K562 (cell line): Measurements from ENCODE around the gene CLEC17A. TPM values are rescaled to one million over a fixed set of nuclear protein-coding genes. Genes with fewer than 3 reads are reported as not detected.
A peak's percentile ranks its signal among the peaks of the same experiment; 100 is the strongest.

Source experiments
- ATAC-seq: fragments of 200-7000 bp; cut with Tn5 transposase; 3 replicates; pipeline ENCODE4 v1.9.1; 2020; ENCODE audit warnings: moderate library complexity
- BruUV-seq: library from RNA; stranded (reverse); fragments of 400-500 nt; replicated peaks from 2 replicates; lab custom pipeline; 2021; lab: Mats Ljungman, UMichigan
- CTCF ChIA-PET: fragments of 300-600 bp; formaldehyde crosslinking; extraction: SDS; loops from one replicate; lab custom pipeline; 2021; ENCODE audit warnings: low intra/inter-chr PET ratio; lab: Yijun Ruan, JAX
- POLR2A ChIA-PET: fragments of 300-600, 350-650 bp; sonication (Branson Sonifier 250); formaldehyde crosslinking; extraction: SDS; loops from one replicate; lab custom pipeline; 2021; ENCODE audit warnings: antibody characterized with exemption, inconsistent platforms; lab: Yijun Ruan, JAX
- DNase-seq, 4 experiments: peaks; one replicate each; pipeline versions ENCODE4 v3.0.0 to v3.0.0-alpha.2; 2011 to 2018; ENCODE audit warnings: low spot score in 3 of 4, mixed read lengths in 3 of 4; ENCODE audit errors: extremely low read depth in 1 of 4
- FAIRE-seq: peaks from 2 replicates; lab custom pipeline; 2011; peaks lifted over from hg19 to GRCh38; lab: Jason Lieb, UNC
- H2AFZ ChIP-seq: 2 replicates; pipeline ENCODE4 v1.6.0; 2011; ENCODE audit warnings: low read depth, low read length, control low read depth, inconsistent platforms
- H3K27ac ChIP-seq: fragments of 200-600 bp; 3 replicates; pipeline ENCODE4 v1.8.0; 2011; ENCODE audit warnings: low read depth, mild to moderate bottlenecking, control low read depth, inconsistent platforms, low read length, moderate library complexity, mixed read lengths; ENCODE audit errors: extremely low read depth
- H3K27me3 ChIP-seq, 2 experiments: fragments of 300-600 bp in 1 of 2; 2 replicates in 1 of 2; 3 replicates in 1 of 2; pipeline versions ENCODE4 v1.6.0 to v1.8.0; 2011; ENCODE audit warnings: inconsistent platforms in 2 of 2, low read length in 2 of 2, mild to moderate bottlenecking in 1 of 2, mixed read lengths in 1 of 2, moderate library complexity in 1 of 2; ENCODE audit not compliant: control insufficient read depth in 2 of 2, insufficient read depth in 2 of 2
- H3K36me3 ChIP-seq: fragments of 300-600 bp; 3 replicates; pipeline ENCODE4 v1.8.0; 2011; ENCODE audit warnings: mild to moderate bottlenecking, low read length, inconsistent platforms; ENCODE audit not compliant: control insufficient read depth, insufficient read depth
- H3K4me1 ChIP-seq, 2 experiments: fragments of 200-600 bp in 1 of 2; replicated peaks in 1 of 2; 2 replicates in 1 of 2; 3 replicates in 1 of 2; pipeline versions ENCODE4 v1.5.1 to v1.8.0; 2011; ENCODE audit warnings: inconsistent platforms in 2 of 2, low read length in 2 of 2, mild to moderate bottlenecking in 1 of 2, mixed read lengths in 1 of 2, moderate library complexity in 1 of 2; ENCODE audit not compliant: control insufficient read depth in 2 of 2, insufficient read depth in 2 of 2
- H3K4me2 ChIP-seq: 2 replicates; pipeline ENCODE4 v1.6.1; 2011; ENCODE audit warnings: low read length, control low read depth, inconsistent platforms, mixed read lengths; ENCODE audit not compliant: insufficient read depth
- H3K4me3 ChIP-seq: fragments of 200-600 bp; sonication (generic), shearing (Covaris generic); 2 replicates; pipeline ENCODE4 v1.5.1; 2016; ENCODE audit warnings: control low read depth, inconsistent platforms
- H3K79me2 ChIP-seq: fragments of 200-600 bp; 3 replicates; pipeline ENCODE4 v1.8.0; 2011; ENCODE audit warnings: low read length, inconsistent platforms; ENCODE audit not compliant: control insufficient read depth, insufficient read depth
- H3K9ac ChIP-seq, 2 experiments: 2 replicates each; pipeline versions ENCODE4 v1.6.0 to v1.6.1; 2011; ENCODE audit warnings: low read depth in 2 of 2, low read length in 2 of 2, control low read depth in 1 of 2, inconsistent platforms in 1 of 2, mild to moderate bottlenecking in 1 of 2, mixed read lengths in 1 of 2; ENCODE audit not compliant: insufficient read depth in 1 of 2
- H3K9me1 ChIP-seq: one replicate; pipeline ENCODE4 v1.6.0; 2011; ENCODE audit warnings: inconsistent platforms, mild to moderate bottlenecking, low read length, moderate library complexity; ENCODE audit not compliant: control insufficient read depth, insufficient read depth
- H3K9me3 ChIP-seq: replicated peaks from 2 replicates; pipeline ENCODE4 v1.5.1; 2011; ENCODE audit warnings: low read depth, low read length, inconsistent platforms; ENCODE audit not compliant: control insufficient read depth, insufficient read depth
- H4K20me1 ChIP-seq: replicated peaks from 2 replicates; pipeline ENCODE4 v1.6.1; 2011; ENCODE audit warnings: low read length, inconsistent platforms, mixed read lengths; ENCODE audit not compliant: control insufficient read depth, insufficient read depth
- BCOR ChIP-seq: fragments of 450-650 bp; IDR thresholded peaks from 2 replicates; pipeline ENCODE4 v1.6.1; 2016
- E2F3 ChIP-seq: fragments of 250-450 bp; sonication (Bioruptor Pico); IDR thresholded peaks from 2 replicates; pipeline ENCODE4 v1.4.0; 2020; ENCODE audit warnings: mild to moderate bottlenecking
- ELF1 ChIP-seq: fragments of 200-800 bp; sonication (Bioruptor generic); IDR thresholded peaks from 2 replicates; pipeline ENCODE4 v1.6.1; 2016; ENCODE audit warnings: missing genetic modification characterization, missing compliant biosample characterization
- EP300 ChIP-seq: IDR thresholded peaks from 2 replicates; pipeline ENCODE4 v1.6.1; 2012; ENCODE audit warnings: low read length, improper control_type of control experiment
- KAT7 ChIP-seq: sonication (generic); formaldehyde crosslinking; IDR thresholded peaks from 2 replicates; pipeline ENCODE4 v1.8.0; 2022; ENCODE audit warnings: missing genetic modification reagents, mild to moderate bottlenecking, borderline replicate concordance
- PHF8 ChIP-seq: fragments of 200-600 bp; sonication (generic); IDR thresholded peaks from 2 replicates; pipeline ENCODE4 v1.6.1; 2012; ENCODE audit warnings: mixed run types, mild to moderate bottlenecking, inconsistent platforms, low read length, moderate library complexity, borderline replicate concordance
- RBM25 ChIP-seq: fragments of 200-400 bp; formaldehyde crosslinking; IDR thresholded peaks from 2 replicates; pipeline ENCODE4 v1.6.1; 2018; ENCODE audit warnings: low read length, low read depth, moderate library complexity; ENCODE audit not compliant: severe bottlenecking
- RBM39 ChIP-seq: fragments of 200-400 bp; formaldehyde crosslinking; optimal IDR thresholded peaks from 2 replicates; pipeline ENCODE3; 2018; ENCODE audit warnings: low read depth, low read length
- SMARCB1 ChIP-seq: IDR thresholded peaks from 2 replicates; pipeline ENCODE4 v1.6.1; 2011; ENCODE audit warnings: improper control_type of control experiment, low read depth; ENCODE audit not compliant: insufficient read length
- YY1 ChIP-seq, 3 experiments: IDR thresholded peaks; 2 replicates each; pipeline ENCODE4 v1.6.1; 2011; ENCODE audit warnings: low read length in 2 of 3, mild to moderate bottlenecking in 2 of 3, moderate library complexity in 2 of 3, borderline replicate concordance in 1 of 3, control low read depth in 1 of 3, low read depth in 1 of 3; ENCODE audit not compliant: insufficient read depth in 3 of 3, insufficient replicate concordance in 2 of 3, control insufficient read depth in 1 of 3, insufficient read length in 1 of 3; ENCODE audit errors: extremely low read depth in 1 of 3
- ZNF444 ChIP-seq: fragments of 250-450 bp; sonication (Bioruptor Pico); IDR thresholded peaks from 2 replicates; pipeline ENCODE4 v1.4.0; 2020; ENCODE audit warnings: mild to moderate bottlenecking, moderate library complexity
- ZNF668 ChIP-seq: fragments of 250-450 bp; sonication (Bioruptor Pico); IDR thresholded peaks from 2 replicates; pipeline ENCODE4 v1.8.0; 2022; ENCODE audit warnings: mild to moderate bottlenecking, inconsistent platforms
- ZSCAN29 ChIP-seq: fragments of 450-650 bp; IDR thresholded peaks from 2 replicates; pipeline ENCODE4 v1.6.1; 2017
- WGBS: fragments of 100-300 bp; shearing (Covaris generic); methylation state at CpG from one replicate; pipeline ENCODE4 v1.1.6; 2016; ENCODE audit warnings: low coverage, mixed read lengths; ENCODE audit not compliant: insufficient coverage; ENCODE audit errors: missing lambda C conversion rate; 5-methylcytosine and 5-hydroxymethylcytosine counted together
- in situ Hi-C: fragments of 300-500 bp; cut with MboI; formaldehyde crosslinking; loops from 4 replicates; pipeline ENCODE4 v1.15.0; 2018; ENCODE audit warnings: inconsistent platforms, mixed read lengths
- intact Hi-C: fragments of 100-400 bp; cut with micrococcal nuclease; formaldehyde crosslinking; loops from 2 replicates; pipeline ENCODE4 v1.14.2; 2022
- polyA plus RNA-seq, 8 experiments: library from polyadenylated mRNA; depleted of rRNA in 4 of 8; stranded (reverse) in 5 of 8; unstranded in 3 of 8; fragments of >200 nt; fragmentation: Nextera tagmentation in 2 of 8; fragmentation: Illumina TruSeq in 1 of 8; extraction: Ambion mirVana in 2 of 8; extraction: Trizol in 1 of 8; gene quantifications; 2 replicates each; pipeline versions ENCODE4 v1.2.1 to v1.2.3, GENCODE V29; 2011 to 2014; ENCODE audit warnings: inconsistent platforms in 1 of 8, missing spikeins in 1 of 8
- total RNA-seq, 7 experiments: library from RNA; depleted of rRNA in 6 of 7; stranded (reverse); fragments of >200 nt in 6 of 7; fragmentation: Illumina TruSeq in 2 of 7; extraction: Trizol in 2 of 7; gene quantifications; 2 replicates each; pipeline versions ENCODE4 v1.2.1 to v1.2.3, GENCODE V29; 2011 to 2021; ENCODE audit warnings: low replicate concordance in 1 of 7
- TF ChIP-seq, protein P1 (sequence below): fragments of 250-450 bp; sonication (Bioruptor Pico); IDR thresholded peaks from 2 replicates; pipeline ENCODE4 v1.4.0; 2020; ENCODE audit warnings: mild to moderate bottlenecking
- TF ChIP-seq, protein P2 (sequence below): fragments of 450-650 bp; IDR thresholded peaks from 2 replicates; pipeline ENCODE4 v1.6.1; 2016; ENCODE audit warnings: mild to moderate bottlenecking

Gene CLEC17A
- total and polyA plus RNA-seq, 9 of the 15 experiments (the other 6 are each of a cell fraction or from before 2014, with no cell fraction given), result 0.03 TPM; not detected in 8

DNA sequence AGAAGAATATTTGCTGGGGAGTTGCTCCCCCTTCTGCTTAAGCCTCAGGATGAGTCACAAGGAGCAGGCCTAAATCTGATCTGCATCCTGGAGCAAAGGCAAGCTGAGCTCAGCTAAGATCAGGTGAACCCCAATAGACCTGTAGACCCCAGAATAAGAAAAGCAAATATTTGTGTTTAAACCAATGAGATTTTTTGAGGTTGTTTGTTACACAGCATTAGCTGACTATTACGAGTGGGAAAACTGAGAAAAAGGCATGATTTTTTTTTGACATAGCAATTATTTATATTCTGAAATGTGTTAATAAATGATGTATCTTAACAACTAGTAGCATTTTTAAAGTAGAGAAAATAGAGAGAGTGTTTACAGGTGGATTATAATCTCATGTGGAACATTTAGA is 46.7 kb downstream of the CLEC17A start:
- Histone ChIP-seq H3K79me2 (no peaks in the 10 kb centered on the region), H3K4me2 (no peak overlapping the region), H3K4me1 (no peaks in the 10 kb centered on the region), H4K20me1 (no peaks in the 10 kb centered on the region), H3K9me3 (peaks cover 4% of the 10 kb centered on the region; the same call in 1 of the 2 replicates), H3K4me3 (no peak overlapping the region), H3K9me1 (no peaks in the 10 kb centered on the region), H3K36me3 (no peaks in the 10 kb centered on the region), H2AFZ (no peak overlapping the region), H3K27me3 (peaks cover 4 to 11% of the 10 kb centered on the region in 2 experiments; a peak in 3 of 5 replicates), H3K9ac (no peak overlapping the region), H3K27ac (no peak overlapping the region)
- DNase-seq (no peak), ATAC-seq (no peak), FAIRE-seq (no peak)
- no TSS peak for BruUV-seq
- TF ChIP-seq ZSCAN29 (no peak), BCOR (peak; percentile 64; the same call in 1 of the 2 replicates), ZNF444 (CRISPR knock-in tag) (no peak), SMARCB1 (no peak), KAT7 (CRISPR knock-in tag) (no peak), RBM25 (peak; percentile 48), ZNF668 (CRISPR knock-in tag) (no peak), RBM39 (no peak), PHF8 (no peak), YY1 (IDR thresholded peaks at IDR 0.05; ENCODE audit: borderline replicate concordance in 1 of 3, control insufficient read depth in 1 of 3, extremely low read depth in 1 of 3, insufficient read depth in 3 of 3, insufficient read length in 1 of 3, insufficient replicate concordance in 2 of 3, low read depth in 1 of 3, low read length in 2 of 3) (no peak), E2F3 (CRISPR knock-in tag) (no peak), ELF1 (tag) (no peak), EP300 (no peak)
- TF ChIP-seq, protein P1, sequence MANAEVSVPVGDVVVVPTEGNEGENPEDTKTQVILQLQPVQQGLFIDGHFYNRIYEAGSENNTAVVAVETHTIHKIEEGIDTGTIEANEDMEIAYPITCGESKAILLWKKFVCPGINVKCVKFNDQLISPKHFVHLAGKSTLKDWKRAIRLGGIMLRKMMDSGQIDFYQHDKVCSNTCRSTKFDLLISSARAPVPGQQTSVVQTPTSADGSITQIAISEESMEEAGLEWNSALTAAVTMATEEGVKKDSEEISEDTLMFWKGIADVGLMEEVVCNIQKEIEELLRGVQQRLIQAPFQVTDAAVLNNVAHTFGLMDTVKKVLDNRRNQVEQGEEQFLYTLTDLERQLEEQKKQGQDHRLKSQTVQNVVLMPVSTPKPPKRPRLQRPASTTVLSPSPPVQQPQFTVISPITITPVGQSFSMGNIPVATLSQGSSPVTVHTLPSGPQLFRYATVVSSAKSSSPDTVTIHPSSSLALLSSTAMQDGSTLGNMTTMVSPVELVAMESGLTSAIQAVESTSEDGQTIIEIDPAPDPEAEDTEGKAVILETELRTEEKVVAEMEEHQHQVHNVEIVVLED, result no peak
- TF ChIP-seq, protein P2, sequence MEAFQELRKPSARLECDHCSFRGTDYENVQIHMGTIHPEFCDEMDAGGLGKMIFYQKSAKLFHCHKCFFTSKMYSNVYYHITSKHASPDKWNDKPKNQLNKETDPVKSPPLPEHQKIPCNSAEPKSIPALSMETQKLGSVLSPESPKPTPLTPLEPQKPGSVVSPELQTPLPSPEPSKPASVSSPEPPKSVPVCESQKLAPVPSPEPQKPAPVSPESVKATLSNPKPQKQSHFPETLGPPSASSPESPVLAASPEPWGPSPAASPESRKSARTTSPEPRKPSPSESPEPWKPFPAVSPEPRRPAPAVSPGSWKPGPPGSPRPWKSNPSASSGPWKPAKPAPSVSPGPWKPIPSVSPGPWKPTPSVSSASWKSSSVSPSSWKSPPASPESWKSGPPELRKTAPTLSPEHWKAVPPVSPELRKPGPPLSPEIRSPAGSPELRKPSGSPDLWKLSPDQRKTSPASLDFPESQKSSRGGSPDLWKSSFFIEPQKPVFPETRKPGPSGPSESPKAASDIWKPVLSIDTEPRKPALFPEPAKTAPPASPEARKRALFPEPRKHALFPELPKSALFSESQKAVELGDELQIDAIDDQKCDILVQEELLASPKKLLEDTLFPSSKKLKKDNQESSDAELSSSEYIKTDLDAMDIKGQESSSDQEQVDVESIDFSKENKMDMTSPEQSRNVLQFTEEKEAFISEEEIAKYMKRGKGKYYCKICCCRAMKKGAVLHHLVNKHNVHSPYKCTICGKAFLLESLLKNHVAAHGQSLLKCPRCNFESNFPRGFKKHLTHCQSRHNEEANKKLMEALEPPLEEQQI, result no peak
- CTCF ChIA-PET, result no interaction called here
- 11% methylated on average over 1 of the region's 1 CpG for WGBS
- POLR2A ChIA-PET, result interaction anchor here (0.6 to 0.7 kb wide), 3 partner anchors 16 to 1214 kb away, joined by 3 to 4 read pairs (median 3); no protein-coding TSS in a partner anchor
- in situ Hi-C loops (no loop called here), intact Hi-C loops (no loop called here)
